A204.1 (cell line): Measurements from ENCODE around the gene ZNF579.
"Not testable (repeated sequence)": the region's sequence is repeated elsewhere in the genome, so short reads cannot be mapped to it uniquely, and the experiment has no call there.

Source experiments
- FAIRE-seq: peaks from 2 replicates; lab custom pipeline; 2012; peaks lifted over from hg19 to GRCh38; lab: Jason Lieb, UNC

The ZNF579 gene

GRCh38 chr19:55593096-55593772 lies 12.6 kb upstream of the ZNF579 start:
- no peak for FAIRE-seq

GRCh38 chr19:55592391-55593090 lies 11.9 kb upstream of the ZNF579 start:
- FAIRE-seq = no peak

DNA sequence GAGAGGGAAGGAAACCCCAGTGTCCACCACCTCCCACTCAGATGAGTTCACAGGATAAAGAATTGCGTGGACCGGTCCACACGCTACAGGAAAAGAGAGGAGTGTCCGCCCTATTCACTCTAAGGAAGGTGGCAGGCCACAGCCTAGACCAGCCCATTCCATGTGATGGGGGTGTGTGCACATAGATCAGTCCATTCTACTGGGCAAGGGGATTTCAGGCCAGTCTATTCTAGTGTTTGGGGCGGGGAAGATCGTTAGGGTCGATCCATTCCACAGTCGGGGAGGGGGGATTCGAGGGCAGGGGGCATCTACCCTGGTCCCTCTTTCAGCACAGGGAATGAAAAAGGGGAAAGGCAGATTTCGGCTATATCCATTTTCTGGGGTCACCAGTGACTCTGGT lies 10.9 kb upstream of the ZNF579 start:
- no peak for FAIRE-seq

GRCh38 chr19:55590617-55591016 lies 10.0 kb upstream of the ZNF579 start:
- FAIRE-seq = no peak

- no peak for FAIRE-seq
These were observed 9.5 kb upstream of the ZNF579 start for GRCh38 chr19:55590109-55590508.

DNA sequence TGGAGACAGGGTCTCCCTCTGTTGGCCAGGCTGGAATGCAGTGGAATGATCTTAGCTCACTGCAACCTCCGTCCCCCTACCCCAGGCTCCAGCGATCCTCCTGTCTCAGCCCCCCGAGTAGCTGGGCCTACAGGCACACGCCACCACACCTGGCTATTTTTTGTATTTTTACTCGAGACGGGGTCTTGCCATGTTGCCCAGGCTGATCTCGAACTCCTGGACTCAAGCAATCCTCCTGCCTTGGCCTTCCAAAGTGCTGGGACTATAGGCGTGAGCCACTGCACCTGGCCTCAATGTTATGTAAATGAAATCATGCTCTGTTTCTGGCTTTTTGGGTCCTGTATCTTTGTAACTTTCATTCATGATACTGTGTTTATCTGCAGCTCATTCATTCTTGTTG lies 8.1 kb upstream of the ZNF579 start:
- no peak for FAIRE-seq

DNA sequence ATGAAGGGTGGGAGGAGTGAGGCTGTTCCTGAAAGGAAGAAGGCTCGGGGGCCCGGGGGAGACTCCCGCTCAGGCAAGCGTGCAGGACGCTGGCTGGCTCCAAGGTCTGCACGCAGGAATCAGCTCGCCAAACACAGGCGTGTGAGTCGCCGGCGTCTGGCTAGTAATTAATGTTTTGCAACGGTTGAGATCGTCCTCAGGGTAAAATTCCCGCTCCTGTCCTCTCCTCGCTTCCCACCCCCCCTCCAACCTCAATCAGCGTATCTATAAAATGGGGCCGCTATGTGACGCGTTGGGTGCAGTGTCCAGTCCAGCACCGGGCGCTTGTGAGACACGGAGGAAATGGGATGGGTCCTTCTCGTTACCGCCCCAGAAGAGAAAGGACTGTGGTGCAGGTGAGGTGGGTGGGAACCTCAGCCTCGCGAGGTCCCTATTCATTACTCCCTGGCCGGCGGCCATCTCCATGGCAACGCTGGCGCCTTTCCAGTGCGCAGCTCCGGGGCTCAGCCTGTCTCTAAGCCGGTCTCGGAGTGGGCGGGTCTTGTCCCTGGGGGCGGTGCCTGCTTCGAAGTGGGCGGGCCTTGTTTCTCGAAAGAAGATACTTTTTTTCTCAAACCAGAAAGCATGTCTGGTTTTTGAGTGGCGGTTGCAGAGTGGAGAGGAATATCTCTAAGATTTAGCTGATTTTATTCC lies 6.5 kb upstream of the ZNF579 start:
- FAIRE-seq = peak; percentile 80

- no peak for FAIRE-seq
These were observed 5.2 kb upstream of the ZNF579 start for GRCh38 chr19:55585658-55586339.

GRCh38 chr19:55584871-55585270 lies 4.2 kb upstream of the ZNF579 start:
- FAIRE-seq = no peak

GRCh38 chr19:55583897-55584296 lies 3.2 kb upstream of the ZNF579 start:
- FAIRE-seq = not testable (repeated sequence)

GRCh38 chr19:55582284-55582683 lies 1.6 kb upstream of the ZNF579 start:
- not testable (repeated sequence) for FAIRE-seq

DNA sequence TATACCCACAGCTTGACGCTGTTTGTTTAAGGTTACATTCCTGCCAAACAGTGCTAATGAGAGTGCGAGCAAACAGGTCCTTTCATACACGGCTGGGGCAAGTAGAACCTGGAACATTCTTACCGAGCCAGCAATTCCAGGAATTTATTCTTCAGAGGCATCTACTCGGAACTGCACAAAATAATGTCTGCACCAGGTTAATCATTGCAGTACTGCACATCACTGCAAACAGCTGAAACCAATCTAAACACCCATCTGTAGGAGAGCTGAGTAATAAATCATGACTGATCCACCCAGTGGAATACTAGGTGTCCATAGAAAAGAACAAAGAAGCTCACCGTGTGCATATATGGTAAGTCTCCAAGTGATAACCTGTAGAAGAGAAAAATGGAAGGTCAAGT lies 1.2 kb upstream of the ZNF579 start:
- no peak for FAIRE-seq

- FAIRE-seq = no peak
These were observed 636 bp upstream of the ZNF579 start for GRCh38 chr19:55581145-55581822.

- no peak for FAIRE-seq
These were observed 654 bp downstream of the ZNF579 start for GRCh38 chr19:55579766-55580621.

DNA sequence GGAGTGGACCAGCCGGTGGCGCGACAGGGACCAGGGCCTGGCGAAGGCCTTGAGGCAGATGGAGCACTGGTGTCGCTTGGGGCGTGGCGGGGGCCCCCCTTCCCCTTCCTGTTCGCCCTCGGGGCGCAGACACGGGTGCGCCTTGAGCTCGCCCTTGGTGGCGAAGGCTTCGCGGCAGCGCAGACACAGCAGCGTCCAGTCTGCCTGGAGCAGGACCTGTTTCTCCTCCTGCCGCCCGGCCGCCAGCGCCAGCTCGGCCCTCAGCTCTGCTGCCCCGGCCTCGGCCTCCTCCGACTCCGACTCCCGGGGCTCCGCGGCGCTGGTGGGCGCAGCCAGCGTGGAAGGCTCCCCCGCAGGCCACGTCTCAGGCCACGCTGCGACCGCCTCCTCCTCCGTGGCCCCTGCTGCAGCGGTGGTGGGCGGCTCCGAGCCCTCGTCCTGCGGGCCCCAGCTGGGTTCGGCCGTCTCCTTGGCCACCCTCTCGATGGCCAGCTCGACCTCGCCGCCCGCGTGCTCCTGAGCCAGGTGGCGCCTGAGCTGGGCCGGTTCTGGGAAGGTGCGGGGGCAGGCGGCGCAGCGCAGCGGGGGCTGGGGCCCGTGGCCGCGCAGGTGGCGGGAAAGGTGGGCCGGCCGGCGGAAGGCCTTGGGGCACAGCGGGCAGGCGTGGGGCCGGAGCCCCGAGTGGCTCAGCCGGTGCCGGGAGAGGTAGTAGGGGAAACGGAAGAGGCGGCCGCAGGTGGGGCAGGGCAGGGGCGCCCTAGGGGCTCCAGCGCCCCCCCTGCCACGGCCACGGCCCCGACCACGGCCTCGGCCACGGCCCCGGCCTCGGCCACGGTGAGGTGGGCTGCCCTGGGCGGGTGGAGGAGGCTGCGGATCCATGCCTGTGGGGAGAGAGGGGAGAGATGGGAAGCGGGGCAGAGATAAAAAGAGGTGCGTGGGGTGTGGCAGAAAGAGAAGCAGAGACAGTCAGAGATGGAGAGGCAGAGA lies 1.6 kb downstream of the ZNF579 start:
- FAIRE-seq = no peak

DNA sequence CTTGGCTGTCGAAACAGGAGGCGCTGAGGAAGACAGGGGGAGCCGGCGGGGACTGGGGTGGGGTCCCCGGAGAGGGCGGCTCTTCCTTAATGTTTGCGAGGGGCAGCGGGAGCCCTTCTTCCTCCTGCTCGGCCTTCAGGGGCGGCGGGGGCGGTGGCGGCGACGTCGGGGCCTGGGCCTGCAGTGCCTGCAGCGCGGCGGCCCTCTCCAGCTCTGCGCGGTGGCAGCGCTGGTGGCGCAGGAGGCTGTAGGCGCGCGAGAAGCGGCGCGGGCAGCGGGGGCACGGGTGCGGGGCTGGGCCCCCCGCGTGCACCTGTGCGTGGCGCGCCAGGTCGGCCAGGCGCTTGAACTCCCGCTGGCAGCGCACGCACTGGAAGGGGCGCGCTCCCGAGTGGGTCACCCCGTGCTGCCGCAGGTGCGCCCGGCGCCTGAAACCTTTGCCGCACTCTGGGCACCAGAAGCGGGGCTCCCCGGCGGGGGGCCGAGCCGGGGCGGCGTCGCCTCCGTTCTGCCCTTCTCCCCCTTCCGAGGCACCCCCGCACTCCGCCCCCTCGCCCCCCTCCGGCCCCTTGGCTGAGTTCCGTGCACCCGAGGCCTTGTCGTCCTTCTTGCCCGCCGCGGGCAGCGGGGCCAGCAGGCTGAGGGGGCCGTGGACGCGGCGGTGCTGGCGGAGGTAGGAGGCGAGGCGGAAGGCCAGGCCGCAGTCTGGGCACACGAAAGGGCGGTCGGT lies 2.5 kb downstream of the ZNF579 start:
- no peak for FAIRE-seq

DNA sequence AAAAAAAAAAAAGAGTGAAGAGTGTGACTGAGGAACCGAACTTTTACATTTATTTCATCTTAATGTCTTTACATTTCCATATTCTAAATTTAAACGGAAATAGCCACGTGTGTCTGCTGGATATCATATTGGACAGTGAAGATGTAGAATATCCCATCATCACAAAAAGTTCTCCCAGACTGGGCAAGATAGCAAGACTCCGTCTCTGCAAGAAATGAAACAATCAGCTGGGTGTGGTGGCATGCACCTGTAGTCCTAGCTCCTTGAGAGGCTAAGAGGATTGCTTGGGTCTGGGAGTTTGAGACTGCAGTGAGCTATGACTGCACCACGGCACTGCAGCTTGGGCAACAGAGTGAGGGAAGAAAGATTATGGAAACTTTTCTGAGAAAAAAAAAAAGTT lies 3.9 kb downstream of the ZNF579 start:
- no peak for FAIRE-seq

DNA sequence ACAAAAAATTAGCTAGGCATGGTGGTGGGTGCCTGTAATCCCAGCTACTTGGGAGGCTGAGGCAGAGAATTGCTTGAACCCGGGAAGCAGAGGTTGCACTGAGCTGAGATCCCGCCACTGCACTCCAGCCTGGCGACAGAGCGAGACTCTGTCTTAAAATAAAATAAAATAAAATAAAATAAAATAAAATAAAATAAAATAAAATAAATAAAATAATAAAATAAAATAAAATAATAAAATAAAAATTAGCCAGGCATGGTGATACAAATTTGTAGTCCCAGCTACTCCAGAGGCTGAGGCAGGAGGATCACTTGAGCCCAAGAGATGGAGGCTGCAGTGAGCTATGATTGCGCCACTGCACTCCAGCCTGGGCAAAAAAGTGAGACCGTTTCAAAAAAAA lies 6.7 kb downstream of the ZNF579 start:
- FAIRE-seq = not testable (repeated sequence)

DNA sequence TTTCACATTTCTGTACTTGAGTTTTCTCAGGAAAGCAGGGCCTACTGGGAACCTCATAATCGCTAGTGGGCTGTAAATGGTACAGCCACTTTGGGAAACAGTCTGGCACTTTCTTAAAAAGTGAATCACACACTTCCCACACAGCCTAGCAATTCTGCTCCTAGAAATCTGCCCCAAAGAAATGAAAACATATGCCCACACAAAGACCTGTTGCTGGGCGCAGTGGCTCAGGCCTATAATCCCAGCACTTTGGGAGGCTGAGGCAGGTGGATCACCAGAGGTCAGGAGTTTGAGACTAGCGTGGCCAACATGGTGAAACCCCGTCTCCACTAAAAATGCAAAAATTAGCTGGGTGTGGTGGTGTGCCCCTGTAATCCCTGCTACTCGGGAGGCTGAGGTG lies 11.2 kb downstream of the ZNF579 start:
- FAIRE-seq = not testable (repeated sequence)
